ENCODE data around the gene CHADL.
"Not testable (repeated sequence)": the region's sequence is repeated elsewhere in the genome, so short reads cannot be mapped to it uniquely, and the experiment has no call there.

CHADL gene

GRCh38 chr22:41184679-41185078 lies 56.1 kb downstream of the CHADL start:
- DNase-seq (ENCODE audit: low read depth in 2 of 2), result no peak

GRCh38 chr22:41181349-41182241 lies 59.1 kb downstream of the CHADL start:
- DNase-seq (ENCODE audit: low read depth in 2 of 2), result peak; percentile 36 to 40

- DNase-seq (ENCODE audit: low read depth in 2 of 2), result no peak
These were observed 59.8 kb downstream of the CHADL start for GRCh38 chr22:41180926-41181325.

- DNase-seq (ENCODE audit: low read depth in 2 of 2), result not testable (repeated sequence)
These were observed 60.4 kb downstream of the CHADL start for GRCh38 chr22:41180362-41180761.

All from fibroblast of skin of left quadriceps (primary cell).